ENCODE data around the gene PXT1. TPM values are rescaled to one million over a fixed set of nuclear protein-coding genes. Genes with fewer than 3 reads are reported as not detected.
A peak's percentile ranks its signal among the peaks of the same experiment; 100 is the strongest.

PXT1 gene
- total RNA-seq = not detected
- long read RNA-seq = 0 reads

- Histone ChIP-seq H3K4me3 (peak within 1 kb of the TSS; percentile 95), H3K4me1 (peaks cover 57% of the 10 kb centered on the region), H3K36me3 (no peaks in the 10 kb centered on the region), H3K27ac (replicated peaks) (peak within 1 kb of the TSS; percentile 99), H3K27me3 (ENCODE audit: low read depth) (no peaks in the 10 kb centered on the region), H3K9me3 (replicated peaks) (no peaks in the 10 kb centered on the region)
- DNase-seq = peak; percentile 90
- peak; percentile 7 for TF ChIP-seq CTCF (IDR thresholded peaks at IDR 0.05; ENCODE audit: borderline replicate concordance)
- intact Hi-C loops (cut with micrococcal nuclease) = no loop called here
Observed at GRCh38 chr6:36442671-36443470, at the start of gene PXT1, which contains the start of gene KCTD20. PXT1 (minus strand) TSS chr6:36442854; CDS start chr6:36426082, 16,772 bp downstream. KCTD20 (plus strand) TSS chr6:36443000; CDS start chr6:36470098, 27,098 bp downstream.

- intact Hi-C loops (cut with micrococcal nuclease) = no loop called here
- Histone ChIP-seq H3K4me1 (peaks cover 22% of the 10 kb centered on the region), H3K36me3 (peaks cover 52% of the 10 kb centered on the region), H3K4me3 (no peak overlapping the region), H3K27me3 (ENCODE audit: low read depth) (no peaks in the 10 kb centered on the region), H3K27ac (replicated peaks) (no peak overlapping the region), H3K9me3 (replicated peaks) (no peaks in the 10 kb centered on the region)
- no peak for TF ChIP-seq CTCF (IDR thresholded peaks at IDR 0.05; ENCODE audit: borderline replicate concordance)
- no peak for DNase-seq
Observed at GRCh38 chr6:36492092-36492491, 49.4 kb upstream of the PXT1 start.

- peaks cover 52% of the 10 kb centered on the region for H3K36me3 ChIP-seq
- no peak overlapping the region for H3K27ac ChIP-seq (replicated peaks)
- intact Hi-C loops (cut with micrococcal nuclease) = no loop called here
- H3K4me1 ChIP-seq = peaks cover 22% of the 10 kb centered on the region
- DNase-seq = no peak
- H3K27me3 ChIP-seq (ENCODE audit: low read depth) = no peaks in the 10 kb centered on the region
- no peaks in the 10 kb centered on the region for H3K9me3 ChIP-seq (replicated peaks)
- no peak for TF ChIP-seq CTCF (IDR thresholded peaks at IDR 0.05; ENCODE audit: borderline replicate concordance)
- no peak overlapping the region for H3K4me3 ChIP-seq
Observed at GRCh38 chr6:36491378-36491965, 48.8 kb upstream of the PXT1 start.

GRCh38 chr6:36489426-36489825 lies 46.8 kb upstream of the PXT1 start:
- intact Hi-C loops (cut with micrococcal nuclease) = no loop called here
- Histone ChIP-seq H3K4me1 (peaks cover 22% of the 10 kb centered on the region), H3K4me3 (no peak overlapping the region), H3K9me3 (replicated peaks) (no peaks in the 10 kb centered on the region), H3K36me3 (peaks cover 52% of the 10 kb centered on the region), H3K27me3 (ENCODE audit: low read depth) (no peaks in the 10 kb centered on the region), H3K27ac (replicated peaks) (no peak overlapping the region)
- TF ChIP-seq CTCF (IDR thresholded peaks at IDR 0.05; ENCODE audit: borderline replicate concordance) = no peak
- no peak for DNase-seq

GRCh38 chr6:36488221-36488620 lies 45.6 kb upstream of the PXT1 start:
- no peak overlapping the region for H3K4me3 ChIP-seq
- no peaks in the 10 kb centered on the region for H3K9me3 ChIP-seq (replicated peaks)
- peaks cover 49% of the 10 kb centered on the region for H3K36me3 ChIP-seq
- intact Hi-C loops (cut with micrococcal nuclease) = no loop called here
- TF ChIP-seq CTCF (IDR thresholded peaks at IDR 0.05; ENCODE audit: borderline replicate concordance) = no peak
- H3K27ac ChIP-seq (replicated peaks) = peak overlapping the region; percentile 9
- no peak for DNase-seq
- peaks cover 22% of the 10 kb centered on the region for H3K4me1 ChIP-seq
- H3K27me3 ChIP-seq (ENCODE audit: low read depth) = no peaks in the 10 kb centered on the region
